SK-N-SH (cell line): ENCODE results near the gene MRPS26.

ENCODE experiments used
- CHD2 ChIP-seq: fragments of 150-350 bp; IDR thresholded peaks from 2 replicates; pipeline ENCODE4 v1.6.1; 2018; ENCODE audit warnings: low read length; ENCODE audit not compliant: partially characterized antibody
- TF ChIP-seq, protein P1 (sequence below): fragments of 200-600 bp; sonication (generic); IDR thresholded peaks from 2 replicates; pipeline ENCODE4 v1.6.1; 2017; ENCODE audit warnings: antibody characterized with exemption, mild to moderate bottlenecking, moderate library complexity

DNA sequence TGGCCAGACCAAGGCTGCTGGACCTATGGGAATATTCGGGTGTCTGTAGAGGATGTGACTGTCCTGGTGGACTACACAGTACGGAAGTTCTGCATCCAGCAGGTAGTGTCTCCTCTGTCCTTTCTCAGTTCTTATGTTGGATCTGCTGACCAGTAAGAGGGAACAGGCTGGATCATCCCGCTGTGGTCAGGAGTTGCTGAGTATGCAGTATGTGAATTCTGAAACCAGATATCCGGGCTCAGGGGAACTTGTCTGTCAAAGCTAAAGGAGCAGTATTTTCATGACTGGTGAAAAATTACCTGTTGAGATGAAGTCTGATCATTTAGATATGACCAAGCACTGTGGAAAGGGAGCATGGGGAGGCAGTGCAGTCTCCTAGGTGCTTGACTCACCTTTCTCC lies 24.5 kb upstream of the MRPS26 start:
- TF ChIP-seq, protein P1, sequence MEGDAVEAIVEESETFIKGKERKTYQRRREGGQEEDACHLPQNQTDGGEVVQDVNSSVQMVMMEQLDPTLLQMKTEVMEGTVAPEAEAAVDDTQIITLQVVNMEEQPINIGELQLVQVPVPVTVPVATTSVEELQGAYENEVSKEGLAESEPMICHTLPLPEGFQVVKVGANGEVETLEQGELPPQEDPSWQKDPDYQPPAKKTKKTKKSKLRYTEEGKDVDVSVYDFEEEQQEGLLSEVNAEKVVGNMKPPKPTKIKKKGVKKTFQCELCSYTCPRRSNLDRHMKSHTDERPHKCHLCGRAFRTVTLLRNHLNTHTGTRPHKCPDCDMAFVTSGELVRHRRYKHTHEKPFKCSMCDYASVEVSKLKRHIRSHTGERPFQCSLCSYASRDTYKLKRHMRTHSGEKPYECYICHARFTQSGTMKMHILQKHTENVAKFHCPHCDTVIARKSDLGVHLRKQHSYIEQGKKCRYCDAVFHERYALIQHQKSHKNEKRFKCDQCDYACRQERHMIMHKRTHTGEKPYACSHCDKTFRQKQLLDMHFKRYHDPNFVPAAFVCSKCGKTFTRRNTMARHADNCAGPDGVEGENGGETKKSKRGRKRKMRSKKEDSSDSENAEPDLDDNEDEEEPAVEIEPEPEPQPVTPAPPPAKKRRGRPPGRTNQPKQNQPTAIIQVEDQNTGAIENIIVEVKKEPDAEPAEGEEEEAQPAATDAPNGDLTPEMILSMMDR, result no peak
- no peak for TF ChIP-seq CHD2
